Kidney epithelial cell (primary cell): ENCODE measurements around the gene ANKMY1. TPM values are rescaled to one million over a fixed set of nuclear protein-coding genes. Genes with fewer than 3 reads are reported as not detected.
A peak's percentile ranks its signal among the peaks of the same experiment; 100 is the strongest.

Experiments used
- DNase-seq: peaks from one replicate; pipeline ENCODE4 v3.0.0-alpha.2; 2010; ENCODE audit warnings: low read depth
- H3K27me3 ChIP-seq: 2 replicates; pipeline ENCODE4 v1.6.0; 2011; ENCODE audit warnings: low read length; ENCODE audit not compliant: control insufficient read depth, insufficient read depth
- H3K36me3 ChIP-seq: 2 replicates; pipeline ENCODE4 v1.5.1; 2011; ENCODE audit warnings: low read length; ENCODE audit not compliant: control insufficient read depth, insufficient read depth
- H3K4me3 ChIP-seq: 2 replicates; pipeline ENCODE4 v1.5.1; 2011; ENCODE audit warnings: low read depth, mild to moderate bottlenecking, control low read depth, low read length
- CTCF ChIP-seq: IDR thresholded peaks from 2 replicates; pipeline ENCODE4 v1.5.1; 2011; ENCODE audit warnings: mild to moderate bottlenecking, moderate library complexity, low read length, control low read depth, inconsistent platforms; ENCODE audit not compliant: insufficient read depth, poor library complexity, severe bottlenecking
- total RNA-seq: library from RNA; depleted of rRNA; stranded (reverse); fragments of >200 nt; gene quantifications from 2 replicates; pipeline ENCODE4 v1.2.3, GENCODE V29; 2015

ANKMY1 gene
- total RNA-seq, 1 donor from 2014 or later = 7.1 TPM

DNA sequence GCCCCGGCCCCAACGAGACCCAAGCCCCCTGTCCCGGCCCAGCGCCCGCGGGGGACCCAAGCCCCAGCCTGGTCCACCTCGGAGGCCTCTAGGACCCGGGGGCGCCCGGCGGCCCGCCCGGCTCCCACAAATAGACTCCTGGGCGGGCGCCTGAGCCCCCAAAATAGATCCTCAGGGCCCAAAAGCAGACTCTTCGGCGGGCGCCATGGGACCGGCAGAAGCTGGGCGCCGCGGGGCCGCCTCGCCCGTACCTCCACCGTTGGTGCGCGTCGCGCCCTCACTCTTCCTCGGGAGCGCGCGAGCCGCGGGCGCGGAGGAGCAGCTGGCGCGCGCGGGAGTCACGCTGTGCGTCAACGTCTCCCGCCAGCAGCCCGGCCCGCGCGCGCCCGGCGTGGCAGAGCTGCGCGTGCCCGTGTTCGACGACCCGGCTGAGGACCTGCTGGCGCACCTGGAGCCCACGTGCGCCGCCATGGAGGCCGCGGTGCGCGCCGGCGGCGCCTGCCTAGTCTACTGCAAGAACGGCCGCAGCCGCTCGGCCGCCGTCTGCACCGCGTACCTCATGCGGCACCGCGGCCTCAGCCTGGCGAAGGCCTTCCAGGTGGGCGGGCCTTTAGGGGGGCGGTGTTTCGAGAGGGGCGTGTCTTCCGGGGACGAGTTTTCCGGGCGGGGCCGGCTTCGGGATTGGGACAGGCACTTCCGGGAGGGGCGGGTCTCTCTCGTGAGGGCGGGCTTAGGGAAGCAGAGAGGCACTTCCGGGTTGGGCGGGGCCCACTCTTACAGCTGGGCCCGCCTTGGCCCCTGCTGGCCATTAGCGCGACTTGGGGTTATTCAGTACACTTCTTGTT is 2.9 kb upstream of the ANKMY1 start:
- Histone ChIP-seq H3K27me3 (peaks cover 2% of the 10 kb centered on the region), H3K4me3 (peak overlapping the region; percentile 80), H3K36me3 (no peaks in the 10 kb centered on the region)
- peak; percentile 80 for DNase-seq
- peak; percentile 34 for TF ChIP-seq CTCF

DNA sequence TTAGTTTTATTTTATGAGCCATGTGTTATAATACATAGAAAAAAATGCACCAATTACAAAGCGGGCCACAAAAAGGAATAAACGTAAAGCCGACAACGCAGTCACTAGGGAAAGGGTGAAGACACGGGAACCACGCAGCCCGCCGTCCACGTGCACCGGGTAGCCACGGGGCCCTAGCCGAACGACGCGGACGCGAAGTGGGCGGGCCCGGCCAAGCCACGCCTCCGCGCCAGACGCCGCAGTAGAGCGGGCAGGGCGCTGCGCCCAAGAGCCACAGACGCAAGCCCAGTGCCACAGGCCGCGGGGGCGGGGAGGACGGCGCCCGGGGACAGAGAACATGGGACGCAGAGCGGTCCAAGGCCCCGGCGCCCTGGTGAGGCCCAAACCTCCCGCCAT is 2.3 kb upstream of the ANKMY1 start, which contains the start of gene DUSP28:
TSS of gene DUSP28 (plus strand) at position 274 of the 396 bp plus-strand sequence. CDS start 328 bp downstream, outside the sequence.
- H3K4me3 ChIP-seq = peak within 1 kb of the TSS; percentile 80
- no peak for TF ChIP-seq CTCF

GRCh38 chr2:240559286-240559685 is 1.5 kb upstream of the ANKMY1 start:
- Histone ChIP-seq H3K27me3 (peaks cover 2% of the 10 kb centered on the region), H3K36me3 (no peaks in the 10 kb centered on the region), H3K4me3 (no peak overlapping the region)
- no peak for TF ChIP-seq CTCF
- no peak for DNase-seq

More for the DNA sequence above, 2.3 kb upstream of the ANKMY1 start, which contains the start of gene DUSP28:
- H3K27me3 ChIP-seq = peaks cover 2% of the 10 kb centered on the region
- no peak for DNase-seq
- no peaks in the 10 kb centered on the region for H3K36me3 ChIP-seq

GRCh38 chr2:240558236-240558761 is 511 bp upstream of the ANKMY1 start:
- peaks cover 2% of the 10 kb centered on the region for H3K27me3 ChIP-seq
- no peak for DNase-seq
- no peaks in the 10 kb centered on the region for H3K36me3 ChIP-seq
- no peak for TF ChIP-seq CTCF
- no peak overlapping the region for H3K4me3 ChIP-seq

- Histone ChIP-seq H3K4me3 (peak overlapping the region; percentile 41), H3K36me3 (no peaks in the 10 kb centered on the region), H3K27me3 (peaks cover 2% of the 10 kb centered on the region)
- DNase-seq = no peak
- TF ChIP-seq CTCF = no peak
These were observed 562 bp downstream of the ANKMY1 start for GRCh38 chr2:240557101-240557751.
